Stimulated activated memory B cell treated with anti-CD40 and anti-IgM and Interleukin-4, amounts not matched to agents 10 μg/mL and 1 μg/mL and 100 μg/mL, for 72 hours (primary cell): ENCODE data around the gene SMIM45.

Experiments
- ATAC-seq: fragments of 150-1000 bp; cut with Tn5 transposase; 2 replicates; pipeline ENCODE4 v1.10.0; 2021
- H3K27ac Mint-ChIP-seq: one replicate; pipeline ENCODE4 v1.8.0; 2022; ENCODE audit warnings: mild to moderate bottlenecking, mixed read lengths
- H3K27me3 Mint-ChIP-seq: one replicate; pipeline ENCODE4 v1.8.0; 2022; ENCODE audit warnings: mixed read lengths
- H3K36me3 Mint-ChIP-seq: one replicate; pipeline ENCODE4 v1.8.0; 2022; ENCODE audit warnings: mixed read lengths
- H3K4me1 Mint-ChIP-seq: one replicate; pipeline ENCODE4 v1.8.0; 2022; ENCODE audit warnings: mixed read lengths
- H3K4me3 Mint-ChIP-seq: one replicate; pipeline ENCODE4 v1.8.0; 2022; ENCODE audit warnings: mild to moderate bottlenecking, moderate library complexity, mixed read lengths
- H3K9me3 Mint-ChIP-seq: one replicate; pipeline ENCODE4 v1.8.0; 2022; ENCODE audit warnings: mixed read lengths

The SMIM45 gene

GRCh38 chr22:41968601-41969000, 16.7 kb downstream of the SMIM45 start:
- ATAC-seq, result no peak
- H3K27ac Mint-ChIP-seq, result no peak overlapping the region
- no peaks in the 10 kb centered on the region for H3K9me3 Mint-ChIP-seq
- peaks cover 39% of the 10 kb centered on the region for H3K27me3 Mint-ChIP-seq
- H3K36me3 Mint-ChIP-seq, result no peaks in the 10 kb centered on the region
- H3K4me3 Mint-ChIP-seq, result no peak overlapping the region
- peaks cover 5% of the 10 kb centered on the region for H3K4me1 Mint-ChIP-seq

DNA sequence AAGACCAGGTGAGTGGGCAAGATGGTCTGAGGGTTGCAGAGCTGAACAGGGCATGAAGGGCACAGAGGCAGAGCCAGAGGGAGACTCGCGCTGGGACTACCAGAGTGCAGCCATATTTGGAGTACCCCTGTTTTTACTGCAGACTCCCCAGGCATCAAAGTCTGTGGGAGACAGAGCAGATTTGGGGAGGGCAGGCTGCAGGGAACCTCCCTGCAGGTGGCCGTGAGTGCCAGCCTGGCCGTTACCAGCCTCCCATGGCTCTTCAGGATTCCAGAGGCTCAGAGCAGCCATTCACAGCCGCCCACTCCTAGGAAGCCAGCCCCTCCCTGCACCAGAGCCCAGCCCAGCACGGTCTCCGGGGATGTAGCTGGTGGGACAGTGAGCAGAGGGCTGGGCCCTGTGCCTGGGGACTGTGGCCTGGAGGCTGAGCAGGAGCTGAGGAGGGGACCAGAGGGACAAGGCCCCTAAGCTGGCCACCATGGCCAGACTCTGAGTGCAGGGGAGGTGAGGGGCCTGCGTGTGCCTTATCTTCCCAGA, 17.2 kb downstream of the SMIM45 start, which contains the start of gene SEPTIN3:
Gene SEPTIN3 (plus strand): TSS at position 334 of the 537 bp plus-strand sequence. CDS start 2,050 bp downstream, outside the sequence.
- Mint-ChIP-seq H3K36me3 (no peaks in the 10 kb centered on the region), H3K9me3 (no peaks in the 10 kb centered on the region), H3K4me1 (peaks cover 5% of the 10 kb centered on the region), H3K4me3 (no peak within 1 kb of the TSS), H3K27ac (no peak within 1 kb of the TSS), H3K27me3 (peaks cover 39% of the 10 kb centered on the region)
- ATAC-seq, result peak; percentile 21

DNA sequence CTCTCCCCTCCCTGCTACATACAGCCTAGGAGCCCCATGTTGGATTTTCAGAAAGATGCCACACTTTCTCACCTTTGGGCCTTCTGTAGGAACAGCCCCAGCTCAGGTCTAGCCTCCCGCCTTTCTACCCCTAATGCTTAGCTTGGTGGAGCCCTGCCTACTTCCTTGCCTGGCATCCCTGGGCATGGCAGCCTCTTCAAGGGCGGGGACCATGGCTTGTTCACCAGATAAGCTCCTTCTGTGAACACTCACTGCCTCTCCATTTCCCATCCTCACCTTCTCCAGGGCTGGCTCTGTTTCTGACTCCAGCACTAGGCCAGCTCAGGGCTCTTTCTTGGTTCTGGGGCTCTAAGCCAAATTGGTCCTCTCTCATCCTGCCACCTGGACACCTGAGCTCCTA, 18.7 kb downstream of the SMIM45 start:
- H3K36me3 Mint-ChIP-seq, result no peaks in the 10 kb centered on the region
- no peaks in the 10 kb centered on the region for H3K9me3 Mint-ChIP-seq
- peaks cover 10% of the 10 kb centered on the region for H3K4me1 Mint-ChIP-seq
- H3K4me3 Mint-ChIP-seq, result no peak overlapping the region
- no peak for ATAC-seq
- no peak overlapping the region for H3K27ac Mint-ChIP-seq
- peaks cover 46% of the 10 kb centered on the region for H3K27me3 Mint-ChIP-seq

GRCh38 chr22:41971431-41971830, 19.5 kb downstream of the SMIM45 start:
- no peaks in the 10 kb centered on the region for H3K9me3 Mint-ChIP-seq
- peaks cover 18% of the 10 kb centered on the region for H3K4me1 Mint-ChIP-seq
- H3K27me3 Mint-ChIP-seq, result peaks cover 55% of the 10 kb centered on the region
- no peak overlapping the region for H3K4me3 Mint-ChIP-seq
- no peak for ATAC-seq
- no peak overlapping the region for H3K27ac Mint-ChIP-seq
- no peaks in the 10 kb centered on the region for H3K36me3 Mint-ChIP-seq

DNA sequence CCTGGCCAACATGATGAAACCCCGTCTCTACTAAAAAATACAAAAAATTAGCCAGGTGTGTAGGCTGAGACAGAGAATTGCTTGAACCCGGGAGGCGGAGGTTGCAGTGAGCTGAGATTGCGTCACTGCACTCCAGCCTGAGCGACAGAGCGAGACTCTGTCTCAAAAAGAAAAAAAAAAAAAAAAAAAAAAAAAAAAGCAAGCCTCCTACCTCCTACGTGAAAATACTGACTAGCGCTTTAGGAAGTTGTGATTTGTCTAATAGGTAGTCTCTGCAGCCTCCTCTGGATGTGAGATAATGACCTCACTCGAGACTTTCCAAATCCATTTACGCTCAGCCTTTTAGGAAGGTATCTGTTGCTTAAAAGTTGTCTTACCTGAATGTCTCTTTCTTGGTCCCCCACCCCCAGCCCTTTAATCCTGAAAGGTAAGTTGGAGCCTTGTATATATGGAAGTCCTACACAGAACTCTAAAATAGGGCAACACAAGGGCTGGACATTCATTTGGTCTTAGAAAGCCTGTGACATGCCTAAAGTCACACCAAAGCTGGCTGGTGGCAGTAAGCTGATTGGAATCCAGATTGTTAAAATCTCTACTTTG, 22.8 kb downstream of the SMIM45 start:
- Mint-ChIP-seq H3K9me3 (no peaks in the 10 kb centered on the region), H3K36me3 (no peaks in the 10 kb centered on the region), H3K4me3 (no peak overlapping the region), H3K27me3 (peaks cover 76% of the 10 kb centered on the region), H3K27ac (no peak overlapping the region), H3K4me1 (peaks cover 24% of the 10 kb centered on the region)
- peak; percentile 28 for ATAC-seq

DNA sequence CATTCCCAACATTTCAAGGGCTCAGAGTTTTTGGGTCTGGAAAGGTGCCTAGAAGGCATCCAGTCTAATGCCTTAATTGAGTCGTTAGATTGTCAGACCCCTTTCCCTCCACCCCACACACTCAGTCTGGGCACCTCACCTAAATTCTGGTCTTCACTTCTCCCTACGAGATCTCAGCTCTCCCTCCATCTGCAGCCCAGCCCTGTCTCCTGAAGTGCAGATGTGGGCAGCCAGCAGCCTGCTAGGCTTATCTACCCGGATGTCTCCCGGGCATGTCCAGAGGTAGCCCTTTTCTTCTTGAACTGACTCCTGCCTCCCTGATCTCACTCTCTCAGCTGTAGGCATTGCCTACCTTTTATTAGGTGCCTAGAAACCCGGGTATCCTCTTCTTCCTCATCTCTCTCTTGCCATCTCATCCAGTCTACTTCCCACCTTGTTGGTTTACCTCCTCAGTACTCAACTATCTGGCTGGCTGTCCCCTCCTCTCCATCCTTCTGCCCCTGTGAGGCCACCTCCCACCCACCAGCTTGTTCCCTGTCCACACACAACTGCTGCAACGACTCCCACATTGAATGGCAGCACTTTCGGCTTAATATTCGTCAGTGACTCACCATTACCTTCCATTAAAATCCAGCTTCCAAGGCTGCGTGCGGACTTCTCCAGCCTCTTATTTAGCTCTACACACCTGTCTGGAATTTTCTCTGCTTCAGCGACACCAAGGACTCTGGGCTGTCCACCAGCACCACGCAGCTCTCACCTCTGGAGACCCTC, 23.5 kb downstream of the SMIM45 start:
- Mint-ChIP-seq H3K9me3 (no peaks in the 10 kb centered on the region), H3K4me1 (peaks cover 24% of the 10 kb centered on the region), H3K27ac (no peak overlapping the region), H3K4me3 (peak overlapping the region; percentile 45), H3K27me3 (peaks cover 73% of the 10 kb centered on the region), H3K36me3 (no peaks in the 10 kb centered on the region)
- no peak for ATAC-seq

GRCh38 chr22:41976070-41976901, 24.3 kb downstream of the SMIM45 start:
- Mint-ChIP-seq H3K9me3 (no peaks in the 10 kb centered on the region), H3K4me3 (peak overlapping the region; percentile 45), H3K27ac (no peak overlapping the region), H3K36me3 (no peaks in the 10 kb centered on the region), H3K27me3 (peaks cover 65% of the 10 kb centered on the region), H3K4me1 (peaks cover 24% of the 10 kb centered on the region)
- peak; percentile 59 for ATAC-seq

- Mint-ChIP-seq H3K36me3 (no peaks in the 10 kb centered on the region), H3K9me3 (no peaks in the 10 kb centered on the region), H3K4me3 (peak overlapping the region; percentile 57), H3K4me1 (peaks cover 24% of the 10 kb centered on the region), H3K27ac (no peak overlapping the region), H3K27me3 (peaks cover 58% of the 10 kb centered on the region)
- ATAC-seq, result no peak
Measured at GRCh38 chr22:41976961-41977566, 25.1 kb downstream of the SMIM45 start.

- Mint-ChIP-seq H3K4me1 (peaks cover 19% of the 10 kb centered on the region), H3K36me3 (no peaks in the 10 kb centered on the region), H3K27me3 (peaks cover 45% of the 10 kb centered on the region), H3K27ac (no peak overlapping the region), H3K9me3 (no peaks in the 10 kb centered on the region), H3K4me3 (no peak overlapping the region)
- no peak for ATAC-seq
Measured at GRCh38 chr22:41978732-41979131, 26.8 kb downstream of the SMIM45 start.

- Mint-ChIP-seq H3K27me3 (peaks cover 45% of the 10 kb centered on the region), H3K27ac (no peak overlapping the region), H3K36me3 (no peaks in the 10 kb centered on the region)
Measured at GRCh38 chr22:41979423-41980250, 27.7 kb downstream of the SMIM45 start.

GRCh38 chr22:41982865-41983264, 30.9 kb downstream of the SMIM45 start:
- ATAC-seq, result no peak
- H3K27me3 Mint-ChIP-seq, result peaks cover 24% of the 10 kb centered on the region
- H3K27ac Mint-ChIP-seq, result no peak overlapping the region
- H3K4me1 Mint-ChIP-seq, result peaks cover 6% of the 10 kb centered on the region
- no peaks in the 10 kb centered on the region for H3K36me3 Mint-ChIP-seq
- H3K4me3 Mint-ChIP-seq, result no peak overlapping the region
- H3K9me3 Mint-ChIP-seq, result no peaks in the 10 kb centered on the region

More at GRCh38 chr22:41979423-41980250, 27.7 kb downstream of the SMIM45 start:
- no peaks in the 10 kb centered on the region for H3K9me3 Mint-ChIP-seq
- peaks cover 19% of the 10 kb centered on the region for H3K4me1 Mint-ChIP-seq
- H3K4me3 Mint-ChIP-seq, result no peak overlapping the region
- ATAC-seq, result peak; percentile 58

DNA sequence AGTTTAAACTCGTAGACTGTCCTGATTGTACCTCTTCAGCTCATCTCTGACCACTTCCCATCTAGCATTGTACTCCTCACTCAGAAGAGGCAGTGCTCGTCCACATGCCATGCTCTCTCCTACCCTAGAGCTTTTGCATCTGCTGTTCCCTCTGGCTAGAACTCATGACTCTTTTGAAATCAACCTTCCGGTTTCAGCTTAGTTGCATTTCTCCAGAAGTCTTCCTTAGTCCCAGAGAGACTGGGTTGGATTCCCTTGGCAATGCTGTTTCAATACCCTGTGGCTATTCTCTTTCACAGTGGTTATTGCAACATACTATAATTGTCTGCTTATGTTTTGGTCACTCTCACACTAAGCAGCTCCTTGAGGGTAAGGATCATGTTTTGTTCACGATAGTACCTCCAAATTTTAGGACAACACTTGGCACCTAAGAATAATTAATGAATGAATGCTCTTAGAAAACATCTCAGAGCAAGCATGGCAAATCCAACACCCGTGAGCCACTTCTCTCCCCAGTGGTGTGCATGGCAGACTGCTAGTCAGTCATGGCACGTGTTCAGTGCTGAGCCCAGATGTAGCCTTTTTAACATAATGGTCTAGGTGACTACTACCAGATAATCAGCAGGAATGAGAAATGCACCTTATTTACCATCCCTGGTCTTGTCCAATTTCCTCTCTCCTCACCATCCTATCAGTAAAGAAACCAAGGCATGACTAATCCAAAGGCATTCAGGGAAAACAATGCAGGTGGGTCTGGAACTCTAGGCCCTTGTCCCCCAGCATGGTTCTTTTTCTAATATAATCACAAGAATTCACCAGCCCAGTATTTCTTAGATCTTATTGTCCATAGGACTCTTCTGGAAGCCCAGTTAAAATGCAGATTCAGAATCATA, 31.8 kb downstream of the SMIM45 start:
- H3K4me3 Mint-ChIP-seq, result no peak overlapping the region
- H3K4me1 Mint-ChIP-seq, result peaks cover 6% of the 10 kb centered on the region
- no peak overlapping the region for H3K27ac Mint-ChIP-seq
- ATAC-seq, result no peak
- peaks cover 24% of the 10 kb centered on the region for H3K27me3 Mint-ChIP-seq
- H3K36me3 Mint-ChIP-seq, result no peaks in the 10 kb centered on the region
- no peaks in the 10 kb centered on the region for H3K9me3 Mint-ChIP-seq

DNA sequence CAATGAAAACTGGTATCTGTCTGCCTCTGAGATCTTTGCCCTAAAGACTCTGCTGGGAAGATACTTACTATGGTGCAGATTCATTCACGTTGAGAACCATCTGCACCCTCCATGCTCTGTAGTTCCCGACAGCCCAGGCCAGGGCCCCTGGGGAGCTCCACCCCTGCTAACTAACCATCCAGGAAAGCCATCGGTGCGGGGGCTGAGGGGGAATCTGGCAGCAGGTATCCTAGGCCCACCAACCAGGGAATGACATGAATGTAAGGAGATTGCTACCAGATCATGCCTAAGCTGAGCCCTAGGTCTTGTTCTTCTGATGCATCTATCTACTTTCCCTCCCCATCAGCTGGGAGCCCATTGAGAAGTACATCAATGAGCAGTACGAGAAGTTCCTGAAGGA, 35.3 kb downstream of the SMIM45 start:
- Mint-ChIP-seq H3K4me1 (no peaks in the 10 kb centered on the region), H3K27ac (no peak overlapping the region), H3K9me3 (no peaks in the 10 kb centered on the region), H3K36me3 (no peaks in the 10 kb centered on the region), H3K4me3 (no peak overlapping the region), H3K27me3 (peaks cover 15% of the 10 kb centered on the region)
- ATAC-seq, result no peak
